ENCODE data around the gene IFT20.

Gene IFT20

GRCh38 chr17:28335201-28335958, at the start of gene IFT20, which contains the start of gene TNFAIP1:
Gene IFT20 (minus strand): TSS chr17:28335472. CDS start chr17:28331985, 3,487 bp downstream.
Gene TNFAIP1 (plus strand): TSS chr17:28335761. CDS start chr17:28339522, 3,761 bp downstream.
- peak; percentile 100 for DNase-seq (ENCODE audit: low read depth, low spot score)

GRCh38 chr17:28385037-28385400, 49.7 kb upstream of the IFT20 start:
- DNase-seq (ENCODE audit: low read depth, low spot score) = no peak

GRCh38 chr17:28384281-28385036, 49.2 kb upstream of the IFT20 start:
- DNase-seq (ENCODE audit: low read depth, low spot score) = no peak

GRCh38 chr17:28381141-28381825, 46.0 kb upstream of the IFT20 start:
- peak; percentile 89 for DNase-seq (ENCODE audit: low read depth, low spot score)

GRCh38 chr17:28379814-28380801, 44.8 kb upstream of the IFT20 start:
- DNase-seq (ENCODE audit: low read depth, low spot score) = peak; percentile 81

GRCh38 chr17:28372945-28373274, 37.6 kb upstream of the IFT20 start:
- DNase-seq (ENCODE audit: low read depth, low spot score) = no peak

GRCh38 chr17:28372203-28372944, 37.1 kb upstream of the IFT20 start:
- peak; percentile 29 for DNase-seq (ENCODE audit: low read depth, low spot score)

- peak; percentile 96 for DNase-seq (ENCODE audit: low read depth, low spot score)
These were observed 36.3 kb upstream of the IFT20 start, which contains the start of gene SARM1 for GRCh38 chr17:28371245-28372202. Gene SARM1 (plus strand): TSS chr17:28371694. CDS start chr17:28372033, 339 bp downstream.

GRCh38 chr17:28370744-28371103, 35.5 kb upstream of the IFT20 start:
- DNase-seq (ENCODE audit: low read depth, low spot score) = no peak

- peak; percentile 93 for DNase-seq (ENCODE audit: low read depth, low spot score)
These were observed 34.9 kb upstream of the IFT20 start, which contains the start of gene VTN for GRCh38 chr17:28370035-28370743. Gene VTN (minus strand): TSS chr17:28370307. CDS start chr17:28370203, 104 bp downstream.

- no peak for DNase-seq (ENCODE audit: low read depth, low spot score)
These were observed 34.4 kb upstream of the IFT20 start for GRCh38 chr17:28369684-28370034.

GRCh38 chr17:28368915-28369683, 33.8 kb upstream of the IFT20 start:
- DNase-seq (ENCODE audit: low read depth, low spot score) = no peak

GRCh38 chr17:28368306-28368831, 33.1 kb upstream of the IFT20 start:
- no peak for DNase-seq (ENCODE audit: low read depth, low spot score)

GRCh38 chr17:28367641-28368305, 32.5 kb upstream of the IFT20 start:
- no peak for DNase-seq (ENCODE audit: low read depth, low spot score)

GRCh38 chr17:28366605-28367004, 31.3 kb upstream of the IFT20 start:
- no peak for DNase-seq (ENCODE audit: low read depth, low spot score)

- no peak for DNase-seq (ENCODE audit: low read depth, low spot score)
These were observed 30.2 kb upstream of the IFT20 start for GRCh38 chr17:28365487-28365886.
